ENCODE measurements around the gene ARMH3. TPM values are rescaled to one million over a fixed set of nuclear protein-coding genes. Genes with fewer than 3 reads are reported as not detected.

The ARMH3 gene
- polyA plus RNA-seq, 1 donor, result 13.4 TPM

- DNase-seq (ENCODE audit: low read depth), result no peak
These were observed 258.4 kb downstream of the ARMH3 start for GRCh38 chr10:101797403-101798059.

Other genes starting within 250 kb of the ARMH3 start
- 101 TPM for gene OGA, start 237.7 kb downstream of the ARMH3 start, polyA plus RNA-seq (ENCODE audit: insufficient read length)
- 4.3 TPM for gene KCNIP2, start 212.4 kb downstream of the ARMH3 start, polyA plus RNA-seq (ENCODE audit: insufficient read length)
- 7.8 TPM for gene HPS6, start 9.2 kb upstream of the ARMH3 start, polyA plus RNA-seq (ENCODE audit: insufficient read length)
- 83.9 TPM for gene LDB1, start 64.2 kb upstream of the ARMH3 start, polyA plus RNA-seq (ENCODE audit: insufficient read length)
- 28.2 TPM for gene PPRC1, start 76.9 kb upstream of the ARMH3 start, polyA plus RNA-seq (ENCODE audit: insufficient read length)
- gene NOLC1, start 96.2 kb upstream of the ARMH3 start, polyA plus RNA-seq (ENCODE audit: insufficient read length), result 64.7 TPM
- 0.70 TPM for gene ELOVL3, start 170.1 kb upstream of the ARMH3 start, polyA plus RNA-seq (ENCODE audit: insufficient read length)
- 24.1 TPM for gene PITX3, start 185.3 kb upstream of the ARMH3 start, polyA plus RNA-seq (ENCODE audit: insufficient read length)
- 46.4 TPM for gene GBF1, start 189.4 kb upstream of the ARMH3 start, polyA plus RNA-seq (ENCODE audit: insufficient read length)

Measured in forelimb muscle (tissue), 1 donor.